ENCODE data around the gene CYSTM1. TPM values are rescaled to one million over a fixed set of nuclear protein-coding genes. Genes with fewer than 3 reads are reported as not detected.
"Not testable (repeated sequence)": the region's sequence is repeated elsewhere in the genome, so short reads cannot be mapped to it uniquely, and the experiment has no call there.

Gene CYSTM1
- total and polyA plus RNA-seq, 7 donors: 23.8 to 597 (median 51.7) TPM

DNA sequence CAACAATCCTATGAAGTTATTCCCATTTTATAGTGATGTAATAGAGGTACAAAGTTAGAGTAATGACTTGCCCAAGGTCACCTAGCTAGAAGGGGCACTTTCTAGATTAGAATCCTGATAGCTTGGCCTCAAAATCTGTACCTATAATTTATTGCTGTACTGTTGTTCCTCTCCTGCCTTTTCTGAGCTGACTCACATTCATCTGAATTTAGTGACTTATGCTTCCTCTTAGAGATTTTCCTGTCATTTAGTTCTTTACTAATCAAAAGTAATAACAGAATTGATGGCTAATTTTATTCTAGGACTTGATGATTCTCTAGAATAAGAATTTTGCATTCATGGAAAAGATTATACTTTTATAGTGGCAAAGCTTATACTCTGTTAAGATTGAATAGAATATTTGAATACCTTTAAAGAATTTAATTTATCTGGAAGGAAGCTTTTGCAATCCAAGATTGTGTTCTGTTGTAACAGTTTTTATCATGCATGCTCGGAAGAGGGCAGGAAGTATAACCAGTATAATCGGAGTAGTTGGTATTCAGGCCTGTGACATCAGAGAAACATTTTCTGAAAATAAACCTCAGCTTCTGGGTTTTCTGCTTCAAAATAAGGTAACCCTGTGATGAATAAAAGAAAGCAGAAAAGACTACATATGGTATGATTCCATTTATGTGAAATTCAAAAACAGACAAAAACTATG lies 21.3 kb downstream of the CYSTM1 start:
- Histone ChIP-seq H3K27me3 (no peaks in the 10 kb centered on the region), H3K27ac (no peak overlapping the region), H3K36me3 (peaks cover 0 to 9% (median 2%) of the 10 kb centered on the region in 4 donors), H3K4me1 (peaks cover 0 to 5% (median 2%) of the 10 kb centered on the region in 4 donors), H3K9me3 (no peaks in the 10 kb centered on the region), H3K4me3 (no peak overlapping the region)
- WGBS, 2 donors: 71 to 84% methylated on average over 2 of the region's 2 CpGs
- intact Hi-C loops (cut with DNase I): no loop called here
- no peak for DNase-seq
- no peak for TF ChIP-seq POLR2AphosphoS5 (IDR thresholded peaks at IDR 0.05)
- TF ChIP-seq, protein P1, sequence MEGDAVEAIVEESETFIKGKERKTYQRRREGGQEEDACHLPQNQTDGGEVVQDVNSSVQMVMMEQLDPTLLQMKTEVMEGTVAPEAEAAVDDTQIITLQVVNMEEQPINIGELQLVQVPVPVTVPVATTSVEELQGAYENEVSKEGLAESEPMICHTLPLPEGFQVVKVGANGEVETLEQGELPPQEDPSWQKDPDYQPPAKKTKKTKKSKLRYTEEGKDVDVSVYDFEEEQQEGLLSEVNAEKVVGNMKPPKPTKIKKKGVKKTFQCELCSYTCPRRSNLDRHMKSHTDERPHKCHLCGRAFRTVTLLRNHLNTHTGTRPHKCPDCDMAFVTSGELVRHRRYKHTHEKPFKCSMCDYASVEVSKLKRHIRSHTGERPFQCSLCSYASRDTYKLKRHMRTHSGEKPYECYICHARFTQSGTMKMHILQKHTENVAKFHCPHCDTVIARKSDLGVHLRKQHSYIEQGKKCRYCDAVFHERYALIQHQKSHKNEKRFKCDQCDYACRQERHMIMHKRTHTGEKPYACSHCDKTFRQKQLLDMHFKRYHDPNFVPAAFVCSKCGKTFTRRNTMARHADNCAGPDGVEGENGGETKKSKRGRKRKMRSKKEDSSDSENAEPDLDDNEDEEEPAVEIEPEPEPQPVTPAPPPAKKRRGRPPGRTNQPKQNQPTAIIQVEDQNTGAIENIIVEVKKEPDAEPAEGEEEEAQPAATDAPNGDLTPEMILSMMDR (IDR thresholded peaks at IDR 0.05): no peak
- no peak for TF ChIP-seq POLR2A (IDR thresholded peaks at IDR 0.05)
- TF ChIP-seq EP300 (IDR thresholded peaks at IDR 0.05): no peak

DNA sequence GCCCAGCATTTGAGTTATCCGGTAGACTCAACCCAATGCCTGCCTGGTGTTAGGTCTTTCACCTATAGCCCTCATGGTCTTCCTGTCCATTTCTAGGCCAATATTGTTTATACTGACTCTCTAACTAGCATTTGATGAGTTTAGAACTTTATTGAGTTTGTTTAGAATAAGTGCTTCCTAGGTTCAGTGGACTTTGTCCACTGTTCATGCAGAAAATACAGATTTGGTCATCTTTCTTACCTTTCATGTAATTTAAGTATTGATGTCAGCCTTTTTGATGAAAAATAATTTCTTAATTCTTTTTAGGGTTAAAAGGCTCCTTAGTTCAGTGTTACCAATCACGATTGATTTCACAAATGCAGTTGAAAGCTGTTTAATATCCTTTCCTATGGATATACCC lies 22.0 kb downstream of the CYSTM1 start:
- DNase-seq: no peak
- Histone ChIP-seq H3K9me3 (no peaks in the 10 kb centered on the region), H3K27ac (no peak overlapping the region), H3K4me1 (peaks cover 0 to 1% (median under 1%) of the 10 kb centered on the region in 4 donors), H3K27me3 (no peaks in the 10 kb centered on the region), H3K4me3 (no peak overlapping the region), H3K36me3 (peaks cover 0 to 9% (median 2%) of the 10 kb centered on the region in 4 donors)
- WGBS, 2 donors: 51 to 84% methylated on average over 2 of the region's 2 CpGs
- TF ChIP-seq, protein P1 (IDR thresholded peaks at IDR 0.05): no peak
- TF ChIP-seq POLR2AphosphoS5 (IDR thresholded peaks at IDR 0.05) (no peak), POLR2A (IDR thresholded peaks at IDR 0.05) (no peak), EP300 (IDR thresholded peaks at IDR 0.05) (no peak)
- intact Hi-C loops (cut with DNase I): no loop called here

DNA sequence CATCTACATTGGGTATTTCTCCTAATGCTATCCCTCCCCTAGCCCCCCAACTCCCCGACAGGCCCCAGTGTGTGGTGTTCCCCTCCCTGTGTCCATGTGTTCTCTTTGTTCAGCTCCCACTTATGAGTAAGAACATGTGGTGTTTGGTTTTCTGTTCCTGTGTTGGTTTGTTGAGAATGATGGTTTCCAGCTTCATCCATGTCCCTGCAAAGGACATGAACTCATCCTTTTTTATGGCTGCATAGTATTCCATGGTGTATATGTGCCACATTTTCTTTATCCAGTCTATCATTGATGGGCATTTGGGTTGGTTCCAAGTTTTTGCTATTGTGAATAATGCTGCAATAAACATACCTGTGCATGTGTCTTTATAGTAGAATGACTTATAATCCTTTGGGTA lies 23.9 kb downstream of the CYSTM1 start:
- intact Hi-C loops (cut with DNase I); H3K36me3 ChIP-seq; H3K9me3 ChIP-seq; DNase-seq; H3K4me3 ChIP-seq; H3K4me1 ChIP-seq; H3K27ac ChIP-seq; H3K27me3 ChIP-seq: not testable (repeated sequence)
- WGBS, 2 donors: 92 to 100% methylated on average over 1 of the region's 1 CpG

DNA sequence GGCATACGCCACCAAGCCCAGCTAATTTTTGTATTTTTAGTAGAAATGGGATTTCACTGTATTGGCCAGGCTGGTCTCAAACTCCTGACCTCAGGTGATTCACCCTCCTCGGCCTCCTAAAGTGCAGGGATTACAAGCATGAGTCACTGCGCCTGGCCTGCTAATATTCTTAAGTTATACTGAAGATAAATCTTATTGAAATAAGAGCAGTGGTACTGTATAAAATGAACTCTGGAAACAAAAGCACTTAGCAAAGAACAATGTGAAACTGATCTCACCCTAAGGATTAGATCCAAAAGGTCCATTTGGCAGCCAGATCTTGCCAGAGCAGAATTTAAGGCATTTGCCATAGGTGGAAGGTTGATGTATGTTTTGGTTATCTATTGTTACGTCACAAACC lies 27.1 kb downstream of the CYSTM1 start:
- Histone ChIP-seq H3K36me3 (no peaks in the 10 kb centered on the region), H3K27me3 (no peaks in the 10 kb centered on the region), H3K9me3 (no peaks in the 10 kb centered on the region), H3K27ac (no peak overlapping the region), H3K4me3 (no peak overlapping the region), H3K4me1 (peaks cover 0 to 8% (median 3%) of the 10 kb centered on the region in 4 donors)
- DNase-seq: no peak
- TF ChIP-seq POLR2AphosphoS5 (IDR thresholded peaks at IDR 0.05): no peak
- no peak for TF ChIP-seq POLR2A (IDR thresholded peaks at IDR 0.05)
- TF ChIP-seq, protein P1 (IDR thresholded peaks at IDR 0.05): no peak
- TF ChIP-seq EP300 (IDR thresholded peaks at IDR 0.05): no peak
- WGBS, 2 donors: 73 to 84% methylated on average over 4 of the region's 4 CpGs
- intact Hi-C loops (cut with DNase I): no loop called here

DNA sequence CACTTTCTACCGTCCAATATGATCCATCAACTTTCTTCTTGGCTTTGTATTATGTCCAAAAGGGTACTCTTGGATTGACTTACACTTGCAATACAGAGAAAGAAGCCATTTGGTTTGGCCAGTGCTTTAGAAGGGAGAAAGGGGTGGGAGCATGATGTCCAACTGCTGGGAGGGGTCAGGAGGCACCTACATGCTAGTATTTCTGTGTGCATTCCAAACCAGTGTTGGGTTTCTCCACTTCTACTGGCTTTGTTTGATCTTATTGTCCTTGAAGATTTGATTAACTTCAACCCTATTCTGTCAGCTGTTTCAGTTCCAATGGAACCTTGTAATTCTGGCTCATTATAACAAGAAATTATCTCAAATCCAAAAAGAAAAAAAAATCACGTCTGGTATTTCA lies 27.6 kb downstream of the CYSTM1 start:
- intact Hi-C loops (cut with DNase I): no loop called here
- H3K4me1 ChIP-seq: peaks cover 0 to 8% (median 3%) of the 10 kb centered on the region in 4 donors
- TF ChIP-seq POLR2AphosphoS5 (IDR thresholded peaks at IDR 0.05): no peak
- TF ChIP-seq POLR2A (IDR thresholded peaks at IDR 0.05): no peak
- TF ChIP-seq, protein P1 (IDR thresholded peaks at IDR 0.05): no peak
- TF ChIP-seq EP300 (IDR thresholded peaks at IDR 0.05): no peak
- WGBS, 2 donors: 87 to 90% methylated on average over 2 of the region's 2 CpGs
- no peaks in the 10 kb centered on the region for H3K27me3 ChIP-seq
- no peak overlapping the region for H3K27ac ChIP-seq
- H3K9me3 ChIP-seq: no peaks in the 10 kb centered on the region
- H3K36me3 ChIP-seq: no peaks in the 10 kb centered on the region
- no peak overlapping the region for H3K4me3 ChIP-seq
- no peak for DNase-seq

Data from sigmoid colon (tissue), 7 donors.